Measurements from ENCODE around the gene SLIT1. TPM values are rescaled to one million over a fixed set of nuclear protein-coding genes. Genes with fewer than 3 reads are reported as not detected.

SLIT1 gene
- total RNA-seq, 2 donors from 2014 or later, result 0.44 to 0.50 TPM

GRCh38 chr10:97012470-97012869, 173.3 kb downstream of the SLIT1 start:
- H3K36me3 Mint-ChIP-seq (ENCODE audit: low read depth), result no peaks in the 10 kb centered on the region
- no peaks in the 10 kb centered on the region for H3K9me3 ChIP-seq (ENCODE audit: control insufficient read depth, low read length, poor library complexity, severe bottlenecking)
- H3K27me3 Mint-ChIP-seq, result no peaks in the 10 kb centered on the region
- ATAC-seq (no peak), DNase-seq (no peak)
- H3K4me3 Mint-ChIP-seq, result no peak overlapping the region
- H3K27ac Mint-ChIP-seq, result no peak overlapping the region
- H3K4me1 Mint-ChIP-seq, result peaks cover 2% of the 10 kb centered on the region

DNA sequence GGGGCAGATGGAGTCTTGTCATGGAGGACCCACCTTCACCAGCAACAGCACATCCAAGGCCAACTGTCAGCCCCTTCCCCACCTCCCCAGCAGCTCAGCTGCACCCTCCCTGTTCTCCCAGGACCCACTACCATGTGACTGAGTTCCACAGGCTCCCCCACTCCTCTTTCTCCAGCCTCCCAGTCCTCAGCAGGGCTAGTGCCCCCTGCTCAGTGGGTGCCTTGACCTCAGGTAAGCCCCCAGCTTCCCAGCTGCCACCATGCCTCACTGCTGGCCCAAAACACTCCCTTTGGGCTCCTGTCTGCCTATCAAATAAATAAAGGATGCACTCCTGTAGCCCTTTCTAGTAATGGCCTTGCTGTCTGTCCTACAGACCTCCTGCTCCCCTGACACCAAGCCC, 174.4 kb downstream of the SLIT1 start:
- Mint-ChIP-seq H3K27me3 (no peaks in the 10 kb centered on the region), H3K36me3 (ENCODE audit: low read depth) (no peaks in the 10 kb centered on the region), H3K4me1 (no peaks in the 10 kb centered on the region), H3K27ac (no peak overlapping the region), H3K4me3 (no peak overlapping the region)
- no peak for ATAC-seq
- H3K9me3 ChIP-seq (ENCODE audit: control insufficient read depth, low read length, poor library complexity, severe bottlenecking), result no peaks in the 10 kb centered on the region
- DNase-seq, result no peak

GRCh38 chr10:97010695-97011206, 175.0 kb downstream of the SLIT1 start:
- no peak for DNase-seq
- no peaks in the 10 kb centered on the region for H3K4me1 Mint-ChIP-seq
- no peaks in the 10 kb centered on the region for H3K36me3 Mint-ChIP-seq (ENCODE audit: low read depth)
- no peak overlapping the region for H3K27ac Mint-ChIP-seq
- no peaks in the 10 kb centered on the region for H3K27me3 Mint-ChIP-seq
- H3K9me3 ChIP-seq (ENCODE audit: control insufficient read depth, low read length, poor library complexity, severe bottlenecking), result no peaks in the 10 kb centered on the region
- no peak for ATAC-seq
- H3K4me3 Mint-ChIP-seq, result no peak overlapping the region

GRCh38 chr10:97007417-97007816, 178.3 kb downstream of the SLIT1 start:
- no peaks in the 10 kb centered on the region for H3K4me1 Mint-ChIP-seq
- no peak for DNase-seq
- no peak overlapping the region for H3K27ac Mint-ChIP-seq
- no peak overlapping the region for H3K4me3 Mint-ChIP-seq
- H3K36me3 Mint-ChIP-seq (ENCODE audit: low read depth), result no peaks in the 10 kb centered on the region
- no peaks in the 10 kb centered on the region for H3K27me3 Mint-ChIP-seq
- no peak for ATAC-seq
- no peaks in the 10 kb centered on the region for H3K9me3 ChIP-seq (ENCODE audit: control insufficient read depth, low read length, poor library complexity, severe bottlenecking)

- DNase-seq, result no peak
- H3K4me1 Mint-ChIP-seq, result no peaks in the 10 kb centered on the region
- H3K36me3 Mint-ChIP-seq (ENCODE audit: low read depth), result no peaks in the 10 kb centered on the region
- no peak for ATAC-seq
- H3K9me3 ChIP-seq (ENCODE audit: control insufficient read depth, low read length, poor library complexity, severe bottlenecking), result no peaks in the 10 kb centered on the region
- peaks cover 4% of the 10 kb centered on the region for H3K27me3 Mint-ChIP-seq
- no peak overlapping the region for H3K27ac Mint-ChIP-seq
- H3K4me3 Mint-ChIP-seq, result no peak overlapping the region
These were observed 179.4 kb downstream of the SLIT1 start for GRCh38 chr10:97006364-97006763.

DNA sequence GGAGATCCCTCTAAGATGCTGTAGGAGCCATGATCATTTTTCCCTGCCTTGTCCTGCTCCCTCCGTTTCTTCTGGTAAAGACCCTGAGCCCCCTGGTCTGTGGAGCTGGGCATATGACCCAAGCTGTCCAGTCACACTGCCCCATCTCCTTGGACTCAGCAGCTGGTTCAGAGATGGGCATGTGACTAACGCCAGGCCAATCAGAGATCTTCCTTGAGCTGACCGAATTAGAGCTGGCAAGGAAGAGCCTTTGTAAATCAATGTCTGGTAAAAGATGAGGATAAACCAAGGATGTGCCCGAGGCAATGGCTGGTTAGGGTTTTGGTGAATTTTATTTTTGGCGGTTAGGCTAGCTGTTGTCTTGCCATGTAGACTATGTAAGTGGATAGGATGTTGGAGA, 180.4 kb downstream of the SLIT1 start:
- H3K9me3 ChIP-seq (ENCODE audit: control insufficient read depth, low read length, poor library complexity, severe bottlenecking), result no peaks in the 10 kb centered on the region
- Mint-ChIP-seq H3K27ac (no peak overlapping the region), H3K27me3 (peaks cover 4% of the 10 kb centered on the region), H3K4me1 (no peaks in the 10 kb centered on the region), H3K4me3 (no peak overlapping the region), H3K36me3 (ENCODE audit: low read depth) (no peaks in the 10 kb centered on the region)
- DNase-seq (no peak), ATAC-seq (no peak)

GRCh38 chr10:97004591-97004990, 181.2 kb downstream of the SLIT1 start:
- Mint-ChIP-seq H3K27me3 (peaks cover 4% of the 10 kb centered on the region), H3K4me1 (no peaks in the 10 kb centered on the region), H3K36me3 (ENCODE audit: low read depth) (no peaks in the 10 kb centered on the region), H3K27ac (no peak overlapping the region), H3K4me3 (no peak overlapping the region)
- no peaks in the 10 kb centered on the region for H3K9me3 ChIP-seq (ENCODE audit: control insufficient read depth, low read length, poor library complexity, severe bottlenecking)
- no peak for DNase-seq
- ATAC-seq, result no peak

- Mint-ChIP-seq H3K4me1 (no peaks in the 10 kb centered on the region), H3K4me3 (no peak overlapping the region), H3K36me3 (ENCODE audit: low read depth) (no peaks in the 10 kb centered on the region), H3K27ac (no peak overlapping the region), H3K27me3 (peaks cover 4% of the 10 kb centered on the region)
- DNase-seq, result no peak
- ATAC-seq, result no peak
- no peaks in the 10 kb centered on the region for H3K9me3 ChIP-seq (ENCODE audit: control insufficient read depth, low read length, poor library complexity, severe bottlenecking)
These were observed 182.0 kb downstream of the SLIT1 start for GRCh38 chr10:97003804-97004201.

DNA sequence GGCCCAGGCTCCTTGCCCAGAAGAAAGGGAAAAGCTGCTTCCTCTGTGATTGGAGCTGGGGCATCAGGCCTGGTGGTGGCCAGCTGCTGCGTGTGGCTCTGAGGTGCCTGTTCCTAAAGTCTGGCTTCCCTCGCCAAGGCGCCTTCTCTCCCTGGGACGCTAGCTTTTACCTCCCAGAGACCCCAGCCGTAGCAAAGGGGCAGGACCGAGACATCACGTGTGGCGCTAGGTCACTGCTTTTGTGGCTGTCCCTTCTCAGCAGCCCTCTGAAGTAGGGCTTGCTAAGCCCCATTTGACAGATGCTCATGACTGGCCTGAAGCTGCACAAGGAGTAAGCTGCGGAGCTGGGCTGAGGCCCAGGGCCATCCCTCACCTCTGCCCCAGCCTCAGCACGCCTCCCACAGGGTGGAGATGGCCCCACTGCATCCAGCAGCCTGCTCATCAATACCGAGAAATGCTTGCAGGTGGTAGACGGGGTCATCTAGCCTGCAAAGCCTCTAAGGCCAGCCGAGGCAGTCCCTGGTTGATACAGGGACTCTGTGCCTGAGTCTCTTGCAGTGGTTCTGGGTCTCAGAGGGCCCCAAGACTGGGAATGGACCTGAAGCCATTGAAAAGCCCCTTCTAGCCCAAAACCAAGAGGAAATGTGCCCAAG, 182.5 kb downstream of the SLIT1 start:
- no peaks in the 10 kb centered on the region for H3K4me1 Mint-ChIP-seq
- no peaks in the 10 kb centered on the region for H3K9me3 ChIP-seq (ENCODE audit: control insufficient read depth, low read length, poor library complexity, severe bottlenecking)
- no peak for DNase-seq
- peaks cover 4% of the 10 kb centered on the region for H3K27me3 Mint-ChIP-seq
- no peak for ATAC-seq
- H3K27ac Mint-ChIP-seq, result no peak overlapping the region
- no peak overlapping the region for H3K4me3 Mint-ChIP-seq
- H3K36me3 Mint-ChIP-seq (ENCODE audit: low read depth), result no peaks in the 10 kb centered on the region

- Mint-ChIP-seq H3K4me3 (no peak overlapping the region), H3K27ac (no peak overlapping the region), H3K36me3 (ENCODE audit: low read depth) (no peaks in the 10 kb centered on the region), H3K4me1 (no peaks in the 10 kb centered on the region), H3K27me3 (peaks cover 4% of the 10 kb centered on the region)
- no peak for DNase-seq
- no peaks in the 10 kb centered on the region for H3K9me3 ChIP-seq (ENCODE audit: control insufficient read depth, low read length, poor library complexity, severe bottlenecking)
- ATAC-seq, result no peak
These were observed 183.1 kb downstream of the SLIT1 start for GRCh38 chr10:97002670-97003069.

GRCh38 chr10:97001183-97001991, 184.4 kb downstream of the SLIT1 start:
- ATAC-seq, result no peak
- H3K27ac Mint-ChIP-seq, result no peak overlapping the region
- no peak overlapping the region for H3K4me3 Mint-ChIP-seq
- H3K4me1 Mint-ChIP-seq, result no peaks in the 10 kb centered on the region
- DNase-seq, result no peak
- H3K9me3 ChIP-seq (ENCODE audit: control insufficient read depth, low read length, poor library complexity, severe bottlenecking), result no peaks in the 10 kb centered on the region
- H3K36me3 Mint-ChIP-seq (ENCODE audit: low read depth), result no peaks in the 10 kb centered on the region
- peaks cover 4% of the 10 kb centered on the region for H3K27me3 Mint-ChIP-seq

- H3K36me3 Mint-ChIP-seq (ENCODE audit: low read depth), result no peaks in the 10 kb centered on the region
- no peak for ATAC-seq
- no peak overlapping the region for H3K27ac Mint-ChIP-seq
These were observed 185.1 kb downstream of the SLIT1 start for GRCh38 chr10:97000487-97001182.

DNA sequence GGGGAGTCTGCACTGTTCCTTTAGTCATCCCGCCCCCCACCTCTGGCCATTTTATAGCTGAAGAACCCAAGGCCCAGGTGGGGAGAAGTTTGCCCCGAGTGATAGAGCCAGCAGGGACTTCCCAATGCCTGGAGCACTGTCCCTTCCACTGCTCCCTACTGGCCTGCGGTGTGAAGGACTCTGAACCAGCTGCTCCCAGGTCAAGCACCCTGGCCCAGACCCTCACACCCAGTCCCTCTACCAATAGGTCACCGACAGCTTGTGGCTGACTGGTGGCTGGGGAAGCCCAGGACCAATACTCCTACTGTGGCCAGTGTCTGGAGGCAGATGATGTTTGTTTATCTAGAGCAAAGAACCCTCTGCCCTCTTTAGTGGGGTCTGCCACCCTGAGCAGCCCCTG, 185.8 kb downstream of the SLIT1 start:
- peak overlapping the region; percentile 24 for H3K27ac Mint-ChIP-seq
- H3K9me3 ChIP-seq (ENCODE audit: control insufficient read depth, low read length, poor library complexity, severe bottlenecking), result no peaks in the 10 kb centered on the region
- no peak for DNase-seq
- H3K27me3 Mint-ChIP-seq, result peaks cover 4% of the 10 kb centered on the region
- no peak for ATAC-seq
- no peak overlapping the region for H3K4me3 Mint-ChIP-seq
- H3K4me1 Mint-ChIP-seq, result peaks cover 3% of the 10 kb centered on the region
- peaks cover 1% of the 10 kb centered on the region for H3K36me3 Mint-ChIP-seq (ENCODE audit: low read depth)

More at GRCh38 chr10:97000487-97001182, 185.1 kb downstream of the SLIT1 start:
- H3K27me3 Mint-ChIP-seq, result peaks cover 4% of the 10 kb centered on the region
- H3K4me1 Mint-ChIP-seq, result no peaks in the 10 kb centered on the region
- no peak overlapping the region for H3K4me3 Mint-ChIP-seq
- no peak for DNase-seq
- no peaks in the 10 kb centered on the region for H3K9me3 ChIP-seq (ENCODE audit: control insufficient read depth, low read length, poor library complexity, severe bottlenecking)

All from T-helper 17 cell (primary cell).